Neuronal stem cell (in vitro differentiated cells): ENCODE measurements around the gene SLC39A11.

Source experiments
- DNase-seq: peaks from one replicate; pipeline ENCODE4 v3.0.0-alpha.2; 2013; ENCODE audit warnings: low spot score
- H2AFZ ChIP-seq: one replicate; pipeline ENCODE4 v1.6.1; 2013; ENCODE audit warnings: mild to moderate bottlenecking, low read length, inconsistent platforms
- H2AK5ac ChIP-seq: 2 replicates; pipeline ENCODE4 v1.6.1; 2013; ENCODE audit warnings: low read depth, mild to moderate bottlenecking, inconsistent platforms, low read length, moderate library complexity, mixed read lengths
- H2BK120ac ChIP-seq: 2 replicates; pipeline ENCODE4 v1.6.1; 2013; ENCODE audit warnings: low read depth, mild to moderate bottlenecking, inconsistent platforms, low read length, moderate library complexity, mixed read lengths
- H2BK12ac ChIP-seq: one replicate; pipeline ENCODE4 v1.6.1; 2013; ENCODE audit warnings: low read length, inconsistent platforms
- H2BK15ac ChIP-seq: 2 replicates; pipeline ENCODE4 v1.6.1; 2013; ENCODE audit warnings: mild to moderate bottlenecking, low read length, inconsistent platforms, mixed read lengths
- H2BK5ac ChIP-seq: one replicate; pipeline ENCODE4 v1.6.1; 2013; ENCODE audit warnings: inconsistent platforms, mild to moderate bottlenecking, low read length, moderate library complexity
- H3K14ac ChIP-seq: one replicate; pipeline ENCODE4 v1.6.1; 2013; ENCODE audit warnings: low read length, inconsistent platforms
- H3K18ac ChIP-seq: 2 replicates; pipeline ENCODE4 v1.6.1; 2013; ENCODE audit warnings: low read length, inconsistent platforms
- H3K23ac ChIP-seq: 2 replicates; pipeline ENCODE4 v1.6.1; 2013; ENCODE audit warnings: low read depth, mild to moderate bottlenecking, mixed read lengths, low read length, inconsistent platforms; ENCODE audit not compliant: poor library complexity
- H3K27ac ChIP-seq: replicated peaks from 3 replicates; pipeline ENCODE4 v1.5.1; 2013; ENCODE audit warnings: low read length, inconsistent platforms
- H3K27me3 ChIP-seq, 3 experiments: 2 replicates each; pipeline ENCODE4 v1.6.1; 2013; ENCODE audit warnings: low read length in 3 of 3, mild to moderate bottlenecking in 2 of 3, inconsistent platforms in 1 of 3, low read depth in 1 of 3, mixed read lengths in 1 of 3, moderate library complexity in 1 of 3; ENCODE audit not compliant: control insufficient read depth in 3 of 3, insufficient read depth in 3 of 3
- H3K36me3 ChIP-seq, 2 donors: replicated peaks in 1 of 2; 2 replicates each; pipeline ENCODE4 v1.6.1; 2013; ENCODE audit warnings: low read length in 2 of 2; ENCODE audit not compliant: control insufficient read depth in 2 of 2, insufficient read depth in 2 of 2
- H3K4ac ChIP-seq: 2 replicates; pipeline ENCODE4 v1.6.1; 2013; ENCODE audit warnings: inconsistent platforms, mild to moderate bottlenecking, low read length, moderate library complexity
- H3K4me1 ChIP-seq, 2 donors: 1 replicate in 1 of 2; 2 replicates in 1 of 2; pipeline ENCODE4 v1.6.1; 2013; ENCODE audit warnings: low read length in 2 of 2, low read depth in 1 of 2; ENCODE audit not compliant: control insufficient read depth in 2 of 2, insufficient read depth in 1 of 2
- H3K4me2 ChIP-seq: one replicate; pipeline ENCODE4 v1.6.1; 2013; ENCODE audit warnings: mild to moderate bottlenecking, low read length, inconsistent platforms; ENCODE audit not compliant: insufficient read depth, poor library complexity, severe bottlenecking
- H3K4me3 ChIP-seq, 2 donors: 2 replicates each; pipeline ENCODE4 v1.5.1; 2013; ENCODE audit warnings: low read length in 2 of 2, mild to moderate bottlenecking in 2 of 2, inconsistent platforms in 1 of 2, moderate library complexity in 1 of 2
- H3K79me1 ChIP-seq: one replicate; pipeline ENCODE4 v1.6.1; 2013; ENCODE audit warnings: low read depth, mild to moderate bottlenecking, inconsistent platforms, low read length, moderate library complexity
- H3K9ac ChIP-seq: one replicate; pipeline ENCODE4 v1.6.1; 2013; ENCODE audit warnings: mild to moderate bottlenecking, low read depth, low read length, inconsistent platforms; ENCODE audit not compliant: poor library complexity
- H3K9me3 ChIP-seq, 2 donors: replicated peaks in 1 of 2; 2 replicates each; pipeline versions ENCODE3 to v1.6.1; 2013; ENCODE audit warnings: low read length in 2 of 2, mild to moderate bottlenecking in 2 of 2, inconsistent platforms in 1 of 2, low read depth in 1 of 2, mixed read lengths in 1 of 2, moderate library complexity in 1 of 2; ENCODE audit not compliant: control insufficient read depth in 2 of 2, insufficient read depth in 1 of 2
- H4K8ac ChIP-seq: one replicate; pipeline ENCODE4 v1.6.1; 2013; ENCODE audit warnings: low read depth, mild to moderate bottlenecking, inconsistent platforms, low read length, moderate library complexity
- H4K91ac ChIP-seq: one replicate; pipeline ENCODE4 v1.6.1; 2013; ENCODE audit warnings: low read length, low read depth, mild to moderate bottlenecking, inconsistent platforms; ENCODE audit not compliant: poor library complexity
- WGBS, 2 donors: extraction: QIAGEN DNeasy Blood & Tissue Kit; methylation state at CpG; one replicate each; pipeline ENCODE4 v1.1.7; 2013; ENCODE audit warnings: missing lambda C conversion rate in 2 of 2, mixed read lengths in 1 of 2; ENCODE audit not compliant: insufficient read length in 2 of 2, insufficient replicate concordance in 1 of 2; ENCODE audit errors: extremely low coverage in 2 of 2; 5-methylcytosine and 5-hydroxymethylcytosine counted together

Gene SLC39A11

GRCh38 chr17:73013301-73013700 is 79.2 kb downstream of the SLC39A11 start:
- WGBS, 2 donors = no CpG with 5 or more reads among the region's 8 CpGs
- no peak for DNase-seq

GRCh38 chr17:73011016-73011486 is 81.4 kb downstream of the SLC39A11 start:
- Histone ChIP-seq H2AK5ac (no peak overlapping the region), H3K23ac (no peak overlapping the region), H2BK15ac (no peak overlapping the region), H3K4me1 (peaks cover 0 to 2% of the 10 kb centered on the region in 2 donors), H3K27ac (no peak overlapping the region), H4K8ac (no peak overlapping the region), H2BK5ac (no peak overlapping the region), H4K91ac (no peak overlapping the region), H3K79me1 (no peaks in the 10 kb centered on the region), H3K9me3 (no peaks in the 10 kb centered on the region), H3K27me3 (no peaks in the 10 kb centered on the region), H3K4ac (no peak overlapping the region), H3K14ac (no peak overlapping the region), H2BK120ac (no peak overlapping the region), H2BK12ac (no peak overlapping the region), H3K4me2 (no peak overlapping the region), H3K9ac (no peak overlapping the region), H3K18ac (no peak overlapping the region), H3K4me3 (no peak overlapping the region), H3K36me3 (no peaks in the 10 kb centered on the region), H2AFZ (no peak overlapping the region)
- DNase-seq = no peak
- no CpG with 5 or more reads among the region's 8 CpGs for WGBS, 2 donors

More at GRCh38 chr17:73013301-73013700, 79.2 kb downstream of the SLC39A11 start:
- Histone ChIP-seq H3K14ac (no peak overlapping the region), H2BK12ac (no peak overlapping the region), H3K9ac (no peak overlapping the region), H3K4me3 (no peak overlapping the region), H2BK5ac (no peak overlapping the region), H2AK5ac (no peak overlapping the region), H4K8ac (no peak overlapping the region), H3K9me3 (peaks cover 0 to 6% of the 10 kb centered on the region in 2 donors), H3K4ac (no peak overlapping the region), H2BK120ac (no peak overlapping the region), H4K91ac (no peak overlapping the region), H3K4me1 (no peaks in the 10 kb centered on the region), H2AFZ (no peak overlapping the region), H2BK15ac (no peak overlapping the region), H3K4me2 (no peak overlapping the region), H3K27me3 (no peaks in the 10 kb centered on the region), H3K18ac (no peak overlapping the region), H3K23ac (no peak overlapping the region), H3K79me1 (no peaks in the 10 kb centered on the region), H3K36me3 (no peaks in the 10 kb centered on the region), H3K27ac (no peak overlapping the region)

GRCh38 chr17:73010414-73010813 is 82.1 kb downstream of the SLC39A11 start:
- H2BK120ac ChIP-seq = no peak overlapping the region
- no peaks in the 10 kb centered on the region for H3K79me1 ChIP-seq
- H3K9ac ChIP-seq = no peak overlapping the region
- H3K4me1 ChIP-seq = peaks cover 0 to 2% of the 10 kb centered on the region in 2 donors
- H3K36me3 ChIP-seq = no peaks in the 10 kb centered on the region
- H3K23ac ChIP-seq = no peak overlapping the region
- H4K91ac ChIP-seq = no peak overlapping the region
- no peak overlapping the region for H3K14ac ChIP-seq
- H2AK5ac ChIP-seq = no peak overlapping the region
- H3K4me2 ChIP-seq = no peak overlapping the region
- no peak overlapping the region for H2BK5ac ChIP-seq
- WGBS, 2 donors = no CpG with 5 or more reads among the region's 7 CpGs
- no peak overlapping the region for H3K27ac ChIP-seq
- H3K4me3 ChIP-seq = no peak overlapping the region
- no peak overlapping the region for H3K4ac ChIP-seq
- no peaks in the 10 kb centered on the region for H3K9me3 ChIP-seq
- H2BK15ac ChIP-seq = no peak overlapping the region
- no peak overlapping the region for H2AFZ ChIP-seq
- no peak overlapping the region for H3K18ac ChIP-seq
- H3K27me3 ChIP-seq = no peaks in the 10 kb centered on the region
- no peak for DNase-seq
- H2BK12ac ChIP-seq = no peak overlapping the region
- no peak overlapping the region for H4K8ac ChIP-seq

DNA sequence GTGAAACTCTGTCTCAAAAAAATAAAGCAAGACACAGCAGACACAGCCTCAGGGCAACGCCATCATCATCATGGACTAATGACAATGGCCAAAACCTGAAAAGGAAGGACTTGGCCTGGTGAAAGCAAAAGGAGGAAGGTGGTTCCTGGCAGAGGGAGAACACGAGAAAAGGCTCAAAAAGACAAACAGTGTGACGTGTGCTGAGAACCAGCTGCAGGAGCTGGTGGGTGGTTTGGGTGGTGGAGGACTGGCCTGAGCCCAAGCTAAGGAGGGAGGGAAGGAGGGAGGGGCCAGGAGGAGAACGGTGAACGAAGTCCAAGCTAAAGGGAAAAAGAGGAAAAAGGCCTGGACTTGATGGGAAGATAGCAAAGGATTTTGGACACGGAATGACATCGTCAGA is 85.1 kb downstream of the SLC39A11 start:
- no peak overlapping the region for H2AK5ac ChIP-seq
- no peak overlapping the region for H3K4me3 ChIP-seq
- no peaks in the 10 kb centered on the region for H3K9me3 ChIP-seq
- H2BK120ac ChIP-seq = no peak overlapping the region
- no peaks in the 10 kb centered on the region for H3K36me3 ChIP-seq
- no peak overlapping the region for H2BK15ac ChIP-seq
- H2BK5ac ChIP-seq = no peak overlapping the region
- peaks cover 0 to 2% of the 10 kb centered on the region in 2 donors for H3K4me1 ChIP-seq
- H4K8ac ChIP-seq = no peak overlapping the region
- H3K4ac ChIP-seq = no peak overlapping the region
- H2AFZ ChIP-seq = no peak overlapping the region
- H3K79me1 ChIP-seq = no peaks in the 10 kb centered on the region
- H4K91ac ChIP-seq = no peak overlapping the region
- H3K9ac ChIP-seq = no peak overlapping the region
- DNase-seq = no peak
- no peak overlapping the region for H2BK12ac ChIP-seq
- H3K23ac ChIP-seq = no peak overlapping the region
- peak overlapping the region; percentile 57 for H3K18ac ChIP-seq
- H3K27ac ChIP-seq = no peak overlapping the region
- no peaks in the 10 kb centered on the region for H3K27me3 ChIP-seq
- no peak overlapping the region for H3K4me2 ChIP-seq
- WGBS, 2 donors = no CpG with 5 or more reads among the region's 7 CpGs
- no peak overlapping the region for H3K14ac ChIP-seq
